ENCODE data around the gene SLC10A1.
"Not testable (repeated sequence)": the region's sequence is repeated elsewhere in the genome, so short reads cannot be mapped to it uniquely, and the experiment has no call there.

The SLC10A1 gene

GRCh38 chr14:69755296-69755695 is 41.7 kb downstream of the SLC10A1 start:
- DNase-seq (ENCODE audit: low read depth), result no peak
- no peak for TF ChIP-seq CTCF (conservative IDR thresholded peaks at IDR 0.05; ENCODE audit: control insufficient read depth, insufficient read depth, low read depth, low read length)
- H3K4me3 ChIP-seq (ENCODE audit: control insufficient read depth, low read depth, low read length), result no peak overlapping the region

- H3K4me3 ChIP-seq (ENCODE audit: control insufficient read depth, low read depth, low read length), result no peak overlapping the region
- TF ChIP-seq CTCF (conservative IDR thresholded peaks at IDR 0.05; ENCODE audit: control insufficient read depth, insufficient read depth, low read depth, low read length), result no peak
- DNase-seq (ENCODE audit: low read depth), result no peak
These were observed 42.6 kb downstream of the SLC10A1 start for GRCh38 chr14:69754487-69754886.

GRCh38 chr14:69753860-69754259 is 43.2 kb downstream of the SLC10A1 start:
- H3K4me3 ChIP-seq (ENCODE audit: control insufficient read depth, low read depth, low read length), result no peak overlapping the region
- no peak for TF ChIP-seq CTCF (conservative IDR thresholded peaks at IDR 0.05; ENCODE audit: control insufficient read depth, insufficient read depth, low read depth, low read length)
- no peak for DNase-seq (ENCODE audit: low read depth)

GRCh38 chr14:69752773-69753172 is 44.3 kb downstream of the SLC10A1 start:
- no peak for DNase-seq (ENCODE audit: low read depth)
- H3K4me3 ChIP-seq (ENCODE audit: control insufficient read depth, low read depth, low read length), result no peak overlapping the region
- no peak for TF ChIP-seq CTCF (conservative IDR thresholded peaks at IDR 0.05; ENCODE audit: control insufficient read depth, insufficient read depth, low read depth, low read length)

- H3K4me3 ChIP-seq (ENCODE audit: control insufficient read depth, low read depth, low read length), result no peak overlapping the region
- DNase-seq (ENCODE audit: low read depth), result no peak
- no peak for TF ChIP-seq CTCF (conservative IDR thresholded peaks at IDR 0.05; ENCODE audit: control insufficient read depth, insufficient read depth, low read depth, low read length)
These were observed 46.5 kb downstream of the SLC10A1 start for GRCh38 chr14:69750495-69750894.

- no peak overlapping the region for H3K4me3 ChIP-seq (ENCODE audit: control insufficient read depth, low read depth, low read length)
- no peak for TF ChIP-seq CTCF (conservative IDR thresholded peaks at IDR 0.05; ENCODE audit: control insufficient read depth, insufficient read depth, low read depth, low read length)
- no peak for DNase-seq (ENCODE audit: low read depth)
These were observed 47.1 kb downstream of the SLC10A1 start for GRCh38 chr14:69749956-69750355.

GRCh38 chr14:69741055-69741454 is 56.0 kb downstream of the SLC10A1 start:
- DNase-seq (ENCODE audit: low read depth), result no peak
- no peak overlapping the region for H3K4me3 ChIP-seq (ENCODE audit: control insufficient read depth, low read depth, low read length)
- no peak for TF ChIP-seq CTCF (conservative IDR thresholded peaks at IDR 0.05; ENCODE audit: control insufficient read depth, insufficient read depth, low read depth, low read length)

GRCh38 chr14:69736405-69736804 is 60.6 kb downstream of the SLC10A1 start:
- not testable (repeated sequence) for H3K4me3 ChIP-seq (ENCODE audit: control insufficient read depth, low read depth, low read length); DNase-seq (ENCODE audit: low read depth)

- H3K4me3 ChIP-seq (ENCODE audit: control insufficient read depth, low read depth, low read length); DNase-seq (ENCODE audit: low read depth): not testable (repeated sequence)
These were observed 65.0 kb downstream of the SLC10A1 start for GRCh38 chr14:69731919-69732598.

Data from fibroblast of mammary gland (primary cell).